T-helper 2 cell treated with Interferon-gamma antibody and Interleukin-4, amounts not matched to agents 5 μg/mL and 100 μg/mL, for 36 hours (primary cell): Measurements from ENCODE around the gene SLC35G4.

Experiments used
- DNase-seq: peaks from one replicate; pipeline ENCODE4 v3.0.0; 2021; ENCODE audit warnings: low spot score
- H3K27ac Mint-ChIP-seq: one replicate; pipeline ENCODE4 v1.8.0; 2021; ENCODE audit warnings: mild to moderate bottlenecking, mixed read lengths
- H3K27me3 Mint-ChIP-seq: one replicate; pipeline ENCODE4 v1.8.0; 2021; ENCODE audit warnings: low read depth, mixed read lengths
- H3K36me3 Mint-ChIP-seq: one replicate; pipeline ENCODE4 v1.8.0; 2021; ENCODE audit warnings: low read depth, mixed read lengths
- H3K4me1 Mint-ChIP-seq: one replicate; pipeline ENCODE4 v1.8.0; 2021; ENCODE audit warnings: low read depth, mixed read lengths
- H3K4me3 Mint-ChIP-seq: one replicate; pipeline ENCODE4 v1.8.0; 2022; ENCODE audit warnings: mild to moderate bottlenecking, moderate library complexity, mixed read lengths
- H3K9me3 Mint-ChIP-seq: one replicate; pipeline ENCODE4 v1.8.0; 2021; ENCODE audit warnings: mixed read lengths

The SLC35G4 gene

DNA sequence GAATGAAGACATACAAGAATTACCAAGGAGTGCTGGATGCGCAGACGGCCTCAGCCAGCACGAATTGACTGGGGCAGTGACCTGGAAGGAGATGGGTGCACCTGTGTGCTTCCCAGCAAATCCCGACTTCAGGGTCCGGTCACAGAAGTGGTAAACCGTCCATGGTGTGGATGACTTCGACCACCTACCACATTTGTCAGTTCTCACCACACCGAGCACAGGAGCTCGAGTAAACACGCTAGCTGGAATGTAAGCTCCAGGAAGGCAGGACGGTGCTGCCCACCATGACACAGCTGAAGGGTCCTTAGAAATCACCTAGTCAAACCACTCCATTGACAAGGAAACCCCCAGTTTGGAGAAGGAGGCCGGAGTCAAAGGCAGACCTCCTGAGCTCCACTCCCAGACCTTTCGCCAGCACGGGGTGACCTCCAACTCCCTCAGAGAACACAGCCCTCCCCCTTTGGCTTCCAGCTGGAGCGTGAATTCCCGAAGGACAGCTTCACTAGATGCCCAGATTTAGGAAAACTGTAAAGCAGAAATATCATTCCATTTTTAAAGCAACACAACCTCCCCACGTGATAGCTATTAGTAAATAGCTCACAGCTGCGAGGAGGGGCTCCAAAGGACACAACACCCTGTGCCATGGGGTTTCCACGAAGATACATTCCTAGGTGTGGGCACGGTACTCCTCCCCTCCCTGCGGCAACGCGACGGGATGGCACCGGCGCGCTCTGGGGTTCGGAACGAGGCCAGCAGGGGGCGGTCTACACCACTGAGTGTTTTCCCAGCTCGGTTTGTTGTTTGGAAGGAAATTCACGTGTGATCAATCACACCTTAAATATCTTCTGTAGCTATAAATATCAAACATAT, 45.6 kb downstream of the SLC35G4 start:
- Mint-ChIP-seq H3K36me3 (no peaks in the 10 kb centered on the region), H3K27ac (no peak overlapping the region), H3K27me3 (peaks cover 32% of the 10 kb centered on the region), H3K4me3 (peak overlapping the region; percentile 16), H3K4me1 (peaks cover 2% of the 10 kb centered on the region), H3K9me3 (no peaks in the 10 kb centered on the region)
- DNase-seq, result peak; percentile 6

GRCh38 chr18:11655606-11655932, 46.2 kb downstream of the SLC35G4 start:
- H3K4me3 Mint-ChIP-seq, result peak overlapping the region; percentile 16
- peaks cover 32% of the 10 kb centered on the region for H3K27me3 Mint-ChIP-seq
- H3K36me3 Mint-ChIP-seq, result no peaks in the 10 kb centered on the region
- H3K9me3 Mint-ChIP-seq, result no peaks in the 10 kb centered on the region
- peaks cover 2% of the 10 kb centered on the region for H3K4me1 Mint-ChIP-seq
- DNase-seq, result no peak
- H3K27ac Mint-ChIP-seq, result no peak overlapping the region

DNA sequence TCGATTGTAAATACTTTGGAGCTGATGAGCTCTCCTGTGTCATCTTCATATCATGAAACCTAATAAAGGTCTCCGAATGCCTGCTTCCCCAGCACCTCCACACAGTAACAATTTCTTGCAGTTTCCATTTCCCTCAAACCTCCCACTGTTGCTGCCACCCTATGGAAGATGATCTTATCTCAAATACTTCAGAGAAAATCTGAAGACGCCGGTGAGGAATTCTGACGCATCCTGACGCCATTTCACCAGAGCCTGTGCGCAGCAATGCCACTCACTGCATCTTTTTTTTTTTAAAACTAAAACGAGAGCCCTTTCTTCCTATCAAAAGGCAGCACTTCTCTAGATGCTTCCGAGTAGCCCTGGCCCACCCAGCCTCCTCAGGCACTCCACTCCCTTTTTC, 47.8 kb downstream of the SLC35G4 start:
- Mint-ChIP-seq H3K9me3 (no peaks in the 10 kb centered on the region), H3K4me3 (no peak overlapping the region), H3K4me1 (peaks cover 2% of the 10 kb centered on the region), H3K36me3 (no peaks in the 10 kb centered on the region), H3K27ac (no peak overlapping the region), H3K27me3 (peaks cover 24% of the 10 kb centered on the region)
- DNase-seq, result no peak

DNA sequence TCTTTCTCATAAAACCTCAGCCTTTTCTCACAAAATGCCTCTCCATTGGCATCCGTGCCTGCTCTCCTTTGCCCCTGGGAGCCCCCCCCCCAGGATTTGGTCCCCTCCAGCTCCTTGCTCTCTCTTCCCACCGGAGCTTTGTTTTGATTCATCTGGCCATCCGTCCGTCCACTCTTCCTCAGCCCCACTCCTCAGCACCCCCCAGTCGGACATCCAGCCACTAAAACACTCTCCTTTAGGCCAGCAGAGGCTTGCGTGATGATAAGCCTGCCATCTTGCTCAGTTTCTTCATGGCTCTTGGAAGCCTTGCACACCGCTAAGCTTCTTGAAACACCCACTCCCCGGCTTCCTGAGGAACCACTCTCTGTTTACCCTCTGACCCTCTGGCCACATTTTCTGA, 48.2 kb downstream of the SLC35G4 start:
- Mint-ChIP-seq H3K9me3 (no peaks in the 10 kb centered on the region), H3K4me3 (no peak overlapping the region), H3K36me3 (no peaks in the 10 kb centered on the region), H3K4me1 (peaks cover 2% of the 10 kb centered on the region), H3K27me3 (peaks cover 24% of the 10 kb centered on the region), H3K27ac (no peak overlapping the region)
- no peak for DNase-seq

GRCh38 chr18:11658019-11658418, 48.6 kb downstream of the SLC35G4 start:
- Mint-ChIP-seq H3K4me1 (peaks cover 2% of the 10 kb centered on the region), H3K27ac (no peak overlapping the region), H3K4me3 (no peak overlapping the region), H3K36me3 (no peaks in the 10 kb centered on the region), H3K9me3 (no peaks in the 10 kb centered on the region), H3K27me3 (peaks cover 24% of the 10 kb centered on the region)
- DNase-seq, result no peak

DNA sequence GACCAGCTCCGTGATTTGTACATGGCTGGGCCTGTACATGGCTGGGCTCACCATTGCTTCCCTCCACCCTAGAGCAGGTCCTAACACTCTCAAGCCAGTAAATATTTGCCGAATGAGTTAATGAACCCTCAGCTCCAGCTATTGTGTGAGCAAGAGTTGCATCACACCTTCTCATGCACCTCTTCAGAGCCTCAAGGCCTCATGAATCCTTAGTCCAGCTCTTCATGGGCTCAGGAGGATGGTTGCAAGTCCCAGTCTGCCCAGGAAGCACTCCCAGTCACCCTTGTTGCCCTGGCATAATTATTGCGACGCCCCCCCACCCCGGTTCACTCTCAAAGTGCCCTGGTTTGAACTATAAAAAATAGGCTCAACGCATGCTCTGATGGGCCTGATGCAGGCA, 49.6 kb downstream of the SLC35G4 start:
- H3K9me3 Mint-ChIP-seq, result no peaks in the 10 kb centered on the region
- H3K27me3 Mint-ChIP-seq, result peaks cover 20% of the 10 kb centered on the region
- H3K4me3 Mint-ChIP-seq, result no peak overlapping the region

More for the DNA sequence above, 49.6 kb downstream of the SLC35G4 start:
- H3K4me1 Mint-ChIP-seq, result peaks cover 2% of the 10 kb centered on the region
- H3K27ac Mint-ChIP-seq, result no peak overlapping the region
- DNase-seq, result no peak
- H3K36me3 Mint-ChIP-seq, result no peaks in the 10 kb centered on the region
